ENCODE data around the gene CTDSP2.

The CTDSP2 gene

DNA sequence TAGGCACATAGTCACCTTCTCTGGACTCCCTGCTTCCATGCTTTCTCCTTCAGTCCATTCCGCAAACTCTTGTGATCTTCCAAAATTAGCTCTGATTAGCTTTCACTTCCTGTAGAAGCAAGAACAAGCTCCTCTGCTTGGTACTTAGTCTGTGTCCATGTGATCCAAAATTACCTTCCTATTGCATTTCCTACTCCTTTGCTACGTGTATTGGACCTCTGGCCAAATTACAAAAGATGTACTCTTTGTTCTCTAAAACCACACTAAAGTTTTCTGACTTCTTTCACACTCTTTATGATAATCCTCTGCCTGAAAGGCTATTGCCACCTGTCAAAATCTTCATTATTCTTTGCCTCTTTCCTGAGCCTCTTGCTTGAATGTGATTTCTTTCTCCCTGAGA, 64.7 kb downstream of the CTDSP2 start:
- H3K4me3 ChIP-seq (ENCODE audit: low read depth, low read length): no peak overlapping the region
- TF ChIP-seq, protein P1, sequence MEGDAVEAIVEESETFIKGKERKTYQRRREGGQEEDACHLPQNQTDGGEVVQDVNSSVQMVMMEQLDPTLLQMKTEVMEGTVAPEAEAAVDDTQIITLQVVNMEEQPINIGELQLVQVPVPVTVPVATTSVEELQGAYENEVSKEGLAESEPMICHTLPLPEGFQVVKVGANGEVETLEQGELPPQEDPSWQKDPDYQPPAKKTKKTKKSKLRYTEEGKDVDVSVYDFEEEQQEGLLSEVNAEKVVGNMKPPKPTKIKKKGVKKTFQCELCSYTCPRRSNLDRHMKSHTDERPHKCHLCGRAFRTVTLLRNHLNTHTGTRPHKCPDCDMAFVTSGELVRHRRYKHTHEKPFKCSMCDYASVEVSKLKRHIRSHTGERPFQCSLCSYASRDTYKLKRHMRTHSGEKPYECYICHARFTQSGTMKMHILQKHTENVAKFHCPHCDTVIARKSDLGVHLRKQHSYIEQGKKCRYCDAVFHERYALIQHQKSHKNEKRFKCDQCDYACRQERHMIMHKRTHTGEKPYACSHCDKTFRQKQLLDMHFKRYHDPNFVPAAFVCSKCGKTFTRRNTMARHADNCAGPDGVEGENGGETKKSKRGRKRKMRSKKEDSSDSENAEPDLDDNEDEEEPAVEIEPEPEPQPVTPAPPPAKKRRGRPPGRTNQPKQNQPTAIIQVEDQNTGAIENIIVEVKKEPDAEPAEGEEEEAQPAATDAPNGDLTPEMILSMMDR (IDR thresholded peaks at IDR 0.05; ENCODE audit: low read depth, low read length): no peak

DNA sequence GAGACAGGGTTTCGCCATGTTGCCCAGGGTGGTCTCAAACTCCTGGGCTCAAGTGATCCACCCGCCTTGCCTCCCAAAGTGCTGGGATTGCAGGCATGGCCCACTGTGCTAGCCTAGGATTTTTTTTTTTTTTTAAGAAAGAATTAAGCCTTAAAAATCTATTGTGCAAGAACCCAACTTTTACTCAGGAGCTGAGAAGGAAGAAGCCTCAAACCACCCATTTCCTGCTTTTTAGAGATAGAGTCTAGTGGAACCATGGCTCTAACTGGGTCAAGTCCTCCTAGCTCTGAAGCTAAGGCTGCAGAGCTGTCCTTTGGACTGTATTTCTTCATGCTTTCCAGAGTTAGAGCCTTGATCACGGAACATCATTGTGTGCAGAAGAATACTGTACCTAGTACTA, 65.3 kb downstream of the CTDSP2 start:
- TF ChIP-seq, protein P1 (IDR thresholded peaks at IDR 0.05; ENCODE audit: low read depth, low read length): no peak
- H3K4me3 ChIP-seq (ENCODE audit: low read depth, low read length): no peak overlapping the region

DNA sequence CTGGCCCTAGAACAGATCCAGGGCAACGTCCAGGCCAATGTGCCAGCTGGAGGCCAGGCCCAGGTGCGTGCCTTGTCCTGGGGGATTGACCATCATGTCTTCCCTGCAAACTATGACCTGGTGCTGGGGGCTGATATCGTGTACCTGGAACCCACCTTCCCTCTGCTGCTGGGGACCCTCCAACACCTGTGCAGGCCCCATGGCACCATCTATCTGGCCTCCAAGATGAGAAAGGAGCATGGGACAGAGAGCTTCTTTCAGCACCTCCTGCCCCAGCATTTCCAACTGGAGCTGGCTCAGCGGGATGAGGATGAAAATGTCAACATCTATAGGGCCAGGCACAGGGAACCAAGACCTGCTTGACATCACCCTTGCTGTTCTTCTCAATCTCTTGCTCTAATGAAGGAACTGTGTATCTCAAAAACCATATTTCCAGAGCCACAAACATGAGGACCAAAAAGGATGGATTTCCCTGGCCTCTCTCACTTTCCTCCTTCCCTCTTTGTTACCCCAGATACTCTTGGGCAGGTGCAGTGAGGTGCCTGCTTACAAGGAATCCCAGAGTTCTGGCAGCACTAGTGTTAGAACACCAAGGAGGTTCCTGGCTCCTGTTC, 66.1 kb downstream of the CTDSP2 start:
- H3K4me3 ChIP-seq (ENCODE audit: low read depth, low read length): no peak overlapping the region
- TF ChIP-seq, protein P1 (IDR thresholded peaks at IDR 0.05; ENCODE audit: low read depth, low read length): no peak

DNA sequence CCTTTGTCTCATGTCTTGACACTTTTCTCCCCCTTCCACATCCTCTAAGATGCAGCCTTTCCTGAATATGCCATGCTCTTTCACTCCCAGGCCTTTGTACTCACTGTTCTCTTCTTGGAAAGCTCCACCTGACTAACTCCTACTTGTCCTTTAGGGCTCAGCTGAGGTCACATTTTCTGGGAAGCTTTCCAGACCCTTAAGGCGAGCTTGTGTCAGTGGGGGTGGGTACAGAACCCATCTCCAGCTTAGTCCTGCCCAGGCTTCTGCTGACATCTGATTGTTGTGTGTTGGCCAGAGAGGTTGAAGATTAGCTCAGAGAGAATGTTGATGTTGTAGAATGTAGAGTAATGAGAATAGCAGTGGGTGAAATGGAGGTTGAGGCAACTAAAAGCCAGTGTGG, 66.8 kb downstream of the CTDSP2 start:
- H3K4me3 ChIP-seq (ENCODE audit: low read depth, low read length): no peak overlapping the region
- TF ChIP-seq, protein P1 (IDR thresholded peaks at IDR 0.05; ENCODE audit: low read depth, low read length): no peak

DNA sequence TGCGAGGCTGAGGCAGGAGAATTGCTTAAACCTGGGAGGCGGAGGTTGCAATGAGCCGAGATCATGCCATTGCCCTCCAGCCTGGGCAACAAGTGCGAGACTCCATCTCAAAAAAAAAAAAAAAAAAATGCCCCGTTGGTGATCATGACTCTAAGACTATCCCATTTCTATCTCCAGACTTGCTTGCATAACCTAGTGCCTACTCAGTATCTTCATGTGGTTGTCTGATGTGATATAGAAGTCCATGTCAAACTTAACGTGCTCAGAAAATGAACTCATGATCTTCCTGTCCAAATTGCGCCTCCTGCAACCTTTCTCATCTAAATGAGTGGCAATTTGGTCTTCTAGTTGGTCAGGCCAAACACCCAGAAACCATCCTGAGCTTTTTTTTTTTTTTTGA, 68.6 kb downstream of the CTDSP2 start:
- H3K4me3 ChIP-seq (ENCODE audit: low read depth, low read length): no peak overlapping the region

DNA sequence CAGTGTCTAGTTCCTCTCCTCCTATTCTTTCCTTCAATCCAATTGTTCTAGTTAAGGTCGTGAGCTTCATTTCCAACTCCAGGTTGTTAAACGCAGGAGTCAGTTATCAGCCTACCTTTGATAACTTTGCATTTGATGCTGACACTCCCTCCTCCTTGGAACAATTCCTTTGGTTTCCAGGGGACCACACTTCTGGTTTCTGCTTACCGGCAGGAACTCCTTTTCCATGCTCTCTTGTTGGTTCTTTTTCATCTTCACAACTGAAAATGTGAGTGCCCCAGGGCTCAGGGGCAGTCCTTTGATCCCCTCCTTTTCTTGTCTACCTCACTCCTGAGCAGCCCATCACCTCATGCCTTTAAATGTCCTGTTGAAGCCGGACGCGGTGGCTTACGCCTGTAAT, 69.2 kb downstream of the CTDSP2 start:
- H3K4me3 ChIP-seq (ENCODE audit: low read depth, low read length): no peak overlapping the region
- TF ChIP-seq, protein P1 (IDR thresholded peaks at IDR 0.05; ENCODE audit: low read depth, low read length): no peak

More for the DNA sequence above, 68.6 kb downstream of the CTDSP2 start:
- TF ChIP-seq, protein P1 (IDR thresholded peaks at IDR 0.05; ENCODE audit: low read depth, low read length): no peak

DNA sequence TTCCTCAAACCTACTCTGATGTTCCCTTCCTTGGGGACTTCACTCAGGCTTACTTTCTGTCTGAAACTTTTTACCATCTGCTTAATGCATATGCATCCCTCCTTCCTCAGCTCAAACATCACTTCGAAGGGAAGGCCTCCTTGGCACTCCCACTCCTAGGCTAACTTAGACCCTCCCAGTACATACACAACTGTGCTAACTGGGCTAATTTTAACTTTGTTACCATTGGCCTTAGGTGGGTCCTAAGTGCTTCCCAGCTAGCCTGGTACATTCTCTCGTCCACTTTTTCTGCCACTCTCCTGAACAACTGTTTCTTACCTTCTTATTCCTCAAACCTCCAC, 70.3 kb downstream of the CTDSP2 start:
- TF ChIP-seq, protein P1 (IDR thresholded peaks at IDR 0.05; ENCODE audit: low read depth, low read length): no peak
- H3K4me3 ChIP-seq (ENCODE audit: low read depth, low read length): no peak overlapping the region
